SKM-1 treated with dmso at 0.1 percent for 144 hours (cell line): Measurements from ENCODE around the gene KPNA4.
"Not testable (repeated sequence)": the region's sequence is repeated elsewhere in the genome, so short reads cannot be mapped to it uniquely, and the experiment has no call there.

ENCODE experiments used
- DNase-seq: peaks from one replicate; lab custom pipeline; 2025; ENCODE audit not compliant: unreplicated experiment; lab: John Stamatoyannopoulos, UW

Gene KPNA4, protein sequence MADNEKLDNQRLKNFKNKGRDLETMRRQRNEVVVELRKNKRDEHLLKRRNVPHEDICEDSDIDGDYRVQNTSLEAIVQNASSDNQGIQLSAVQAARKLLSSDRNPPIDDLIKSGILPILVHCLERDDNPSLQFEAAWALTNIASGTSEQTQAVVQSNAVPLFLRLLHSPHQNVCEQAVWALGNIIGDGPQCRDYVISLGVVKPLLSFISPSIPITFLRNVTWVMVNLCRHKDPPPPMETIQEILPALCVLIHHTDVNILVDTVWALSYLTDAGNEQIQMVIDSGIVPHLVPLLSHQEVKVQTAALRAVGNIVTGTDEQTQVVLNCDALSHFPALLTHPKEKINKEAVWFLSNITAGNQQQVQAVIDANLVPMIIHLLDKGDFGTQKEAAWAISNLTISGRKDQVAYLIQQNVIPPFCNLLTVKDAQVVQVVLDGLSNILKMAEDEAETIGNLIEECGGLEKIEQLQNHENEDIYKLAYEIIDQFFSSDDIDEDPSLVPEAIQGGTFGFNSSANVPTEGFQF

DNA sequence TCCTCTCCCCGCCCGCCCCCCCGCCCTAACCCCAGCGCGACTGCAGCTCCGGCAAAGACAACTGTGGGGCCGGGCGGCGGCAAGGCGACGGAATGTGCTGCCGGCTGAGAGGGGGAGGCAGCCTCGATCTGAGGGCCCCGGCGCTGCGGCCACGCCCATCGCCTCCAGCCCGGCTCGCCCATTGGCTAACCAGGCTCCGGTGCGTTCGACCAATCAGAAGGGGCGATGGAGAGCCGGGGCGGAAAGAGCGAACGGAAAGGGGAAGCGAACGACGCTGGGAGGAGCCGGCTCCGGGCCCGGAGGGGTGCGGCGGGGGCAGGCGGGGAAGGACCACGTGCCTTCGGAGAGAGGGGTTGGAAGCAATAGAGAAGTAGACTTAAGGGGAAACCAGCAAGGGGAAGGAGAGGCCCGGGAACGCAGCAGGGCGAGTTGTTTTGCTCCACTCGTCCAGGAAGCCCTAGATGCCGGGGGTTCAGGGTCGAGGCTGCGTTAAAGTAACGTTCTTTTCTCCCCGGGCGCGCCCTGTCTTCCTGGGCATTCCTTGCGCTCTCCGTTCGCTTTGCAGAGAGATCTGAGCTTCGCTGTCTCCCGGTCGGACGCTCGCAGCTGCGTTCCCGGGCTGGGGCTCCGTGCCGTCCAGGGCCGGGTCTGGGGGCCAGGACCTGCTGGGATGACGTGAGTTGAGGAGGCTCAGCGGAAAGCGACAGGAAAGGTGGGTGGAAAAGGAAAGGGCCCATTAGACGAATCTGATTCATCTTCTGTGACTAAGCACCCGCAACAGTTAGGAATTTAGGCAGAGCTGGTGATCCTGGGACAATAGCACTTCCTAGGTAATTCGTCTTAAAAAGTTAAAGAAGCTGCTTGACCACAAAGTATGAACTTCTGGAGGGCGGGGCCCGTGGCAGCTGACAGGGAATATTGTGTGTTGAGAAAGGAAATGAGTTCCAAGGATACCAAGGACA is at the start of gene KPNA4:
Gene KPNA4 (minus strand): TSS at position 130 of the 962 bp plus-strand sequence. CDS start 289 bp downstream, outside the sequence.
- DNase-seq = peak; percentile 98

DNA sequence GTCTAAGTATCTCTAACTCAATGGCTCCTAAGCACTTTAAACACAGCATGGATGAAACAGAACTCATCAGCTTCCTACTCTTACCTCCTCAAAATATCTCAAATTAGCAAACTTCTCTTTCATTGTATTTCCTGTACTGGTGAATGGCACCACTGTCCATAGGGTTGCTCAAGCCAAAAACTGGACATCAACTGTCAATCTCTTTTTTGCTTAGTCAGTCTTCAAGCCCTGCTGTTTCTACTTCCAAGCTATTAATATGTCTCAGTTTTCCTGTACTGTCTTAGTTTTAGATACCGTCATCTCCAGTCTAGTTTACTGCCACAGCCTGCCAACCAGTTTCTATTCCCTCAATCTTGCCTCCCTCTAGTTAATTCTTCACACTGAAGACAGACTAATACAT is 48.3 kb upstream of the KPNA4 start:
- no peak for DNase-seq

DNA sequence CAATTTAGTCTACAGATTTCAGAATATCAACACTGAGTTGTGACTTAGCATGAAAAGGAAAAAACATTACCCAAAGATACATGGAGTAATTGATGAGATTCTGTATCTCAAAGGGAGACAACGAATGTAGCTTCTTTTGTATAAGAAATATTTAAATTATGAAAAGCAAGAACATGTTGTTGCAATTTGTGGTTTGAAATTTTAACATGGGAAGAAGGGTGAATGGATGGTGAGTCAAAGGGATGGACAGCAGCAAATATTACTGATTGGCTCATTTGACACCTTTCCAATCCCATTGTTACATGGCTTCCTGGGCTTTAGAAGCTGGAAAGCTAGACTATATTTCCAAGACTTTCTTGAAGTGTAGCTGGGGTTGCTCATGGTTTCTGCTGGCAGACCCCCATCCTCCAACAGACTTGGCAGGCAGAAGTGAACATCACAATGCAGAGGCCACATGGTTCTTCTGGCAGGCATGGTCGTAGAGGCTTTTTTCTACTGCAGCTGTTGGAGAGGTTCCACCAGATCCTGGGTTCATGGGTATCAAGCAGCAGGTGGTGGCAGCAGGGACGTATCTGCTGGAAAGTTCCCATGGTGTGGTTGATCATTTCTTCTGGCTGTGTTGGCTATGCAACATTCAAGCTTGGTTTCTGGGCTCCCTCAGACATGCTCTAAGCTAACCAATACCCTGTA is 47.2 kb upstream of the KPNA4 start:
- DNase-seq = no peak

DNA sequence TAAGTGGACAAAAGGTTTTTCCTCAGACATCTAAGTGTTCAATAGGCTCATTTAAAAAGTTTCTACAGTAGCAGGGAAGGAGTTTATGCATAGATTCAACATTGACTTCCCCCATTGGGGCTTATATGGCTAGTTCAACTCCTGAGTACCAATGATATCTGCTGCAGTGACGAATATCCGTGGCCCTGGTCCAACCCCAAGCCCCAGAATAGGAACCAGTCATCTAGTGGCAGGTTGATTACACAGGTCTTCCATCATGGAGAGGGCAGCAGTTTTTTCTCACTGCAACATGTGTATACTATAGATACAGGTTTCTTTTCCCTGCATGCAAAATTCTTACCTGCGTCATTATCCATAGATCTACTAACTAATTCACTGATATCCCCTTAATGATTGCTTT is 45.8 kb upstream of the KPNA4 start:
- no peak for DNase-seq

DNA sequence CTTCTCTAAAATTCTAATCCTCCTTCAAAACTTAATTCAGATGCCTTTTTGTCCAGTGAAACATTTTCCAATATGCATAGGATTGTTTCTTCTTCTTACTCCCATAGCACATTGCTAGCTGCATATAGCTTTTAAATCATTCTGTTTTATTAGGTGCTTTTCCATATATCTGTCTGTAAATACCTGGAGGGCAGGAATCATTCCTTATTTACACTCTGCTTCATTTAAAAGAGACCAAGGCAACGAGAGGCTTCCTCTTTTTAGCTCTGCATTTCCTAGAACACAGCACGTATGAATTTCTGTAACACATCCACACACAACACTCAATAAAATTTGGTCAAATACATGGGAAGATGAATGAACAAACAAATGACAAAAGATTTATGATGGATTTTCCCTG is 43.5 kb upstream of the KPNA4 start:
- DNase-seq = no peak

DNA sequence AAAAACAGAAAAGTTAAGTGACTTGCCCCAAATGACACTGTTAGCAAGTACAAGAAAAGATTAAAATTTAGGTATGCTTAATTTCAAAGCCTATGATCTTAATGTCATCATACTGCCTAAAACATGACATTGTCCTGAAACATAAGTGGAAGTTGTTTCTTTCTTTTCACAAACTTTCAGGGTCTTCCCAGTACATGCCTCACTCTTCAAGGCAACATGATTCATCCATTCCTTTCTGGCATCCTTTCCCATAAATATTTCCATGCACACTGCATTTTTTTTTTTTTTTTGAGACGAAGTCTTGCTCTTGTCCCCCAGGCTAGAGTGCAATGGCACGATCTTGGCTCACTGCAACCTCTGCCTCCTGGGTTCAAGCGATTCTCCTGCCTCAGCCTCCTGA is 42.5 kb upstream of the KPNA4 start:
- DNase-seq = no peak

DNA sequence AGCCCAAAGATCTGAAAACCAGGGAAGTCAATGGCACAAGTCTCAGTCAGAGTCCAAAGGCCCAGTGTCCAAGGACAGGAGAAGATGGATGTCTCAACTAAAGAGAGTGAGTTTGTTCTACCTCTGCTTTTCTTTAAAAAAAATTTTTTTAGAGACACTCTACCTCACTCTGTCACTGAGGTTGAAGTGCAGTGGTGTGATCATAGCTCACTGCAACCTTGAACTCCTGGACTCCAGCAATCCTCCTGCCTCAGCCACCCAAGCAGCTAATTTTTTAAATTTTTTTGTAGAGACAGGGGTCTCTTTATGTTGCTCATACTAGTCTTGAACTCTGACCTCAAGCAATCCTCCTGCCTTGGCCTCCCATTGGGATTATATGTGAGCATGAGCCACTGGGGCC is 39.9 kb upstream of the KPNA4 start:
- no peak for DNase-seq

DNA sequence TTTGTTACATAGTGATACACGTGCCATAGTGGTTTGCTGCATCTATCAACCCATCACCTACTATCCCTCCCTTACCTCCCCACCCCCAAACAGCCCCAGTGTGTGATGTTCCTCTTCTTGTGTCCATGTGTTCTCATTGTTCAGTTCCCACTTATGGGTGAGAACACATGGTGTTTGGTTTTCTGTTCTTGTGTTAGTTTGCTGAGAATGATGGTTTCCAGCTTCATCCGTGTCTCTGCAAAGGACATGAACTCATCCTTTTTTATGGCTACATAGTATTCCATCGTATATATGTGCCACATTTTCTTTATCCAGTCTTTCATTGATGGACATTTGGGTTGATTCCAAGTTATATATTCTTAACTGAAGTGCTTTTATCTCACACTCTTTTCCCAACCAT is 38.5 kb upstream of the KPNA4 start:
- not testable (repeated sequence) for DNase-seq

DNA sequence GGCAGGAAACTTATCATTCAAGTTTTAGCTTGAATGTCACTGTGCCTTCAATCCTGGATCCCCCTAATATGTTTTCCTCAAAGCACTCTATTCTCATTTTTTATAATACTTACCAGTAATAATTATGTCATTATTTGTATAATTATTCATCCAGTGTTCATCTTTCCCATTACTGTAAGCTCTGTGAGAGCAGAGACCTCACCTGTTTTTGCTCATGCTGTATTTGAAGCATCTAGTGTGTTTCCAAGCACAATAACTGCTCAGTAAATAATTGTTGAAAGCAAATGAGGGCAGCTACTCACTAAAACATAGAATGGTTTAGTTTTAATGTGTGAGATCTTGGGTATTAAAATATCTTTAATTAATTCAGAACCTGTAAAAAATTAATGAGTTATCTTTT is 36.9 kb upstream of the KPNA4 start:
- no peak for DNase-seq

DNA sequence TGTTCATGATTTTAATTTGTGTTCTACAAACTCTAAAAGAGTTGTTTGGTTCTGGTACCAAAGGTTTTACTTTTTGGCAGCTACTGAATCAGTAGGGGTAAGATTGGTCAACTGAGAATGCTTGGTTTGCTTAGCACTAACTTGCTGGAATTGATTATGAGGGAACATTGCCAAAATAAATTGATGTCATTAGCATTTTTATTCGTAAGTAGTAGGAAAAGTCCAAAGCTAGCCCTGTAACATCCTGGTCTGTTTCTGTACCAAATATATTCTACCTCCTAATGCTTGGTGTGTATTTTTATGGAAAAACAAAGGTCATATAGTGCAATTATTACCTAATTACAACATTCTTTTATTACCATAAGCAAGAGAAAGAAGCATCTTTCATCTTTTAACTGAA is 35.9 kb upstream of the KPNA4 start:
- no peak for DNase-seq

DNA sequence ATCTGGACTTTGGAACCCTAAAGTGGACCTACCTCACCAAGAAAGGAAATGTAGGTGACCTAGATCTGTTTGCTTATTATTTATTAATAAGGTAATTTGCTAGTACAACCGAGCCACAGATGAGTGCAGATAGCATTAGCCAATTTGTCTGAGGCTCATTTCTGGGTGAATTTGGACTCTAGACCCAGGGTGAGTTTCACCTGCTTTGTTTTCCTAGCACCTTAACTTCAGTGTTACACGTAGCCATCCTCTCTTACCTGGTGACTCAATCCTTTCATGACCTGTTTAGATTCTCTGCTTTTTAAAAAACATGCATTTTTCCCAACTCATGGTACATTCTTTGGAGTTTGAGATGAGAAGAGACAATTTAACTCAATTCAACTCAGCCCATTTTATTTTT is 33.5 kb upstream of the KPNA4 start:
- DNase-seq = no peak

DNA sequence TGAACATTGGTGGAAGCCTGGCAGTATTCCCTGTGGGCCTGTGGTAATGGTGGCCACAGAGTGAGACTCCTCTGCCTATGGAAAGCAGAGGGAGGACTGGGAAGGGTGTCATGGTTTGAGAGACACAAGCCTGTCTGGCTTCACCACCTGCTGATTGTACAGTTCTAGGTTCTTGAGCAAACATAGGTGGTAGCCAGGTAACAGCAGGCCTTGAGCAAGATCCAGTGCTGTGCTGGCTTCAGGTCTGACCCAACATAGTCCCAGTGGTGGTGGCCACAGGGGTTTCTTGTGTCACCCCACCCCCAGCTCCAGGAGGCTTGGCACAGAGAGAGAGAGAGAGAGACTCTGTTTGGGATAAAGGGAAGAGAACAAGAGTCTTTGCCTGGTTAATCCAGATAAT is 22.7 kb upstream of the KPNA4 start:
- DNase-seq = no peak

DNA sequence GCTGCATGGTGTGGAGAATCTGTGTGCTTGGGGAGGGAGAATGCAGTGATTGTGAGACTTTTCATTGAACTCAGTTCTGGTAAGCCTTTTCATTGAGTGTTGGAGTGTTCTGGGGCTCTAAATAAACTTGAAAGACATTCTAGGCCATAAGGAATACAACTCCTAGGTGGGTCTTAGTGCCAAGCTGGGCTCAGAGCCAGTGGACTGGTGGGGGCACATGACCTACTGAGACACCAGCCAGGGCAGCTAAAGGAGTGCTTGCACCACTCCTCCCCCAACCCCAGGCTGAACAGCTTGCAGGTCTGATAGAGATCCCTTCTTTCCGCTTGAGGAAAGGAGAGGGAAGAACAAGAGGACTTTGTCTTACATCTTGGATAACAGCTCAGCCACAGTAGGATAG is 21.7 kb upstream of the KPNA4 start:
- DNase-seq = no peak

DNA sequence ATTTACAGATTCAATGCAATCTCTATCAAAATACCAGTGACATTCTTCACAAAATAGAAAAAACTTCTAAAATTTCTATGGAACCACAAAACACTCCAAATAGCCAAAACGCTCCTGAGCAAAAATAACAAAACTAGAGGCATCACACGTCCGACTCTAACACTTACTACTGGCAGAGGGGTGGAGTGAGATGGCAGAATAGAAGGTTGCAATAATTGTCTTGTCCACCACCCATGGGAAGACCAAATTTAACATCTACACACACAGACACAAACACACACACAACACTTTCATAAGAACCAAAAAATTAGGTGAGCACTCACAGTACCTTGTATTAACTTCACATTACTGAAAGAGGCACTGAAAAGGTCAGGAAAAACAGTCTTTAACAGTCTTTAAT is 21.3 kb upstream of the KPNA4 start:
- no peak for DNase-seq

DNA sequence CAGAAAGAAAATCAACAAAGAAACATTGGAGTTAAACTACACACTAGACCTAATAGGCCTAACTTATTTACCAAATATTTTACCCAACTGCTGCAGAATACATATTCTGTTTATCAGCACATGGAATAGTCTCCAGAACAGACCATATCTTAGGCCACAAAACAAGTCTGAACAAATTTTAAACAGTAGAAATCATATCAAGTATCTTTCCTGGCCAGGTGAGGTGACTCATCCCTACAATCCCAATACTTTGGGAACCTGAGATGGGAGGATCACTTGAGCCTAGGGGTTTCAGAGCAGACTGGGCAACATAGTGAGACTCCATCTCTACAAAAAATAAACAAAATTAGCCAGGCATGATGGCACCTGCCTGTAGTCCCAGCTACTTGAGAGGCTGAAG is 18.1 kb upstream of the KPNA4 start:
- DNase-seq = no peak

DNA sequence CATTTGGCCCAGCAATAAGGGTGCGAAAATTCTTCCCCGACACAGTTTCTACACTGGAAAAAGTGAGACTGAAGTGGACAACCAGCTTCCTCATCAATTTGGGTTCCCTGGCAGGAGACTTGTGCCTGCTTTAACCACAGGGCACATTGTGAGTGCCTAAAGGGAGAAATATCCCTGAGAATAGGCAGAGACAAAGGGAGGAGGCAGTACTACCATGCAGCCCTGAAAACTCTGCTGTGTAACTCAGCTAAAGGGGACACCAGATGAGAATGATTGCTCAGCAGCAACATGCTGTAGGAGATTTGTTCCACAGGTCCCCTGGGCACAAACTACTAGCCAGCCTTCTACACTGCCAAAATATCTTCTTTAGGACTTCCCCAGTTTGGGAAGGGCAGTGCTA is 15.6 kb upstream of the KPNA4 start:
- no peak for DNase-seq

DNA sequence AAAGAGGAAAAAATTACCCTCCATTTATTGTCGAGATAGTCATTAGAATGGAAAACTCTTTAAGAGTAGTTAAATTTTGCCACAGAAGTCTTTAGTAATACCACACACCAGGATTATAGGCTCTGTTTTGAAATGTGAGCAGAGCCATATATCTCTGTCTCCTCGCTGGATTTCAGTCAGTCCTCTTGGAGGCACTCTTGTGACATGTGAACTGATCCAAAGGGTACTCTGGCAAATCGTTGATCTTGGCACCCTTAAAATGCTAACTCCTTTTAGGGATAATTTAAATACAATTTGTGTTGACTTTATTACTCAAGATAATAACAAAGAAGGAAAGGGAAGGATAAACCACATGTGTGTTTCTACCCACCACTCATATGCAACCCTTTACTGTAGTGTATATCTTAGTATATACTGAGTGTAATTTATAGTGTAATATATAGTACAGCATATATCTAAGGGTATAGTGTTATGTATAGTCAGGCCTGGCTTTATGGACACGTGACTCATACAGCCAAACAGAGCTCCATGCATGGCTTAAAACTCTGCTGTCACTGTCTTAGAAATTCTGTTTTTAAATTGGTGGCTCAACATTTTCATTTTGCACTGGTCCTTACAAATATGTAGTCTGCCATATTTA is 12.3 kb upstream of the KPNA4 start:
- no peak for DNase-seq

DNA sequence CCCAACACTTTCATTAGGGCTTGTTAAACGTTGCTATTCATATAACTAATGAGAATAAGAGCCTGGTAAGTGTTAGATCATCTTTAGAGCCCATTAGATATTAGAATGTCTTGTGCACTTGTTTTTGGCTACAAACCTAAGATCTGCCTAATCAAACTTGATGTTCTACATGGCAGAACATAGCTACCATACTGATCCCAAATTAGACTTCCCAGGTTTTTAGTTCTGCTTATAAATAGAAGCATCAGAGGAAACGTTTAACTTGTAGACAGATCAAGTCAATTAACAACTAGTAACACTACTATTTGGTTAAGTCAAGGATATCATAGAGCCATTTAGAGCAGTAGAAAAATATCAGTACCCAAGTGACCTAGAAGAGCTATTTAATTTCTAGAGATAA is 11.7 kb upstream of the KPNA4 start:
- no peak for DNase-seq

DNA sequence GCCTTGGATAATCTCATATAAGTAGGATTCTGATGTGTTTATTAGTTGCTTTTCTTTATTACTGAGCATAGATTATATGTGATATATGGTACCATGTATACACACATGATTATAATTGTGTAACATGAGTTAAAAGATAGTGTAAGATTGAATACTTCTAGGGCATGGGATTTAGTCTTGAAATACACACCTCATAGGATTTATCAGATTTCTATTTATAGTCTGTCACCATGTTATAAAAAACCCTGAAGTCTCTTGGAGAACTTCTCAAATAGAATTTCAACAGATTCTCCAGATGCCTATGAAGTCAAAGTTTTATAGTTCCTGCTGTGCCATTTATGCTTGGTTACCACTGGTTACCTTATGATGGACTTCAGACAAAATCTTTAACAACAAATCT is 11.2 kb upstream of the KPNA4 start:
- no peak for DNase-seq

DNA sequence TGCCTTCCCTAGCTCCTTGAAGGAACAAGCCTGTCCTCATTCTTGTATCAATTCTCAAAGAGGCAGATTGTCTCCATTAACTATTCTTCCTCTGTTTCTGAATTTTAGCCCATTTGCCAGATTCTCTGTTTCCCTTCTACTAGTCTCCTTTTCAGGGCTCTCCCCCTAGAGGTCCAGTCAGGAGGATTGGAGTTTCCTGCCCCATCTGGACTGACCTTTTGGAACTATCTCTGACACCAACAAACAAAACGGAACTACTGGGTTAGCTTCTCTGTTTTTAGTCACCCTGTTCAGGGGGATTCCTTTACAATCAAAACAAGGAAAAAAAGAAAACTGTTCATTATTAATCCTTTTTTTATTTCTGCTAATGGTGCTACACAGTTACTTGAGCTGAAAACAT is 10.2 kb upstream of the KPNA4 start:
- no peak for DNase-seq

DNA sequence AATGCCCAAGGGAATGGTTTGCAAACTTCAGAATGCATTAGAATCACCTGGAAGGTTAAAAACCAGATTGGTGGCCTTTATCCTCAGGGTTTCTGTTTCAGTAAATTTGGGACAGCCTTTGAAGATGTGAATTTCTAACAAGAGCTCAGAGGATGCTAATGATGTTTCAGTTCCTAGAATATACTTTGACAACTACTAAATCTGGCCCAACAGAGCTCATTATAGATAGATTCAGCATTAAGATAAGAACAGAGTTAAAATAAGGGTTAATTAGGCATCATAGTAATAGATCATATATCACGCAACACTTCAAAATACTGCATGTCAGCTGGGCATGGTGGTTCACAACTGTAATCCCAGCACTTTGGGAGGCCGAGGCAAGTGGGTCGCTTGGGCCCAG is 9.3 kb upstream of the KPNA4 start:
- no peak for DNase-seq
